SK-N-DZ (cell line): ENCODE results near the gene L3MBTL4.

Experiments
- DNase-seq: peaks from one replicate; pipeline ENCODE4 v3.0.0-alpha.2; 2015; ENCODE audit warnings: low spot score

L3MBTL4 gene

DNA sequence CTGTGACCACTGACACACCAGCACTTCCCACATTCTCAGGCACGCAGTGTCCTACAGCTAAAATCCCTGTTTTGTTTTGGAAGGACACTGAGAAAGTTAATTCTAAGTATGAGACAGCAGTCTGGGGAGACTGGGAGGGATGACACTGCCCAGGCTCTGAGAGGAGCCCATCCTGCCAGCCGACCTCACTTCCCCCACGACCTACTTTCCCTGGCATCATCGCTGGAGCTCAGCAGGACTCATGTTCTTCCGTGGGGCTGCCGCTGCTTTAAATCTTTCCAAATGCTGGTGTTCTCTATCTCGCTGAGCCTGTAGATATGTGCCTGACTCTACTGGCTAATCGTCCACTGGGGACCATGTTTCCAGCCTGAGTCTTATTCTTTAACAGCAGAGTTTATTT is 450.6 kb downstream of the L3MBTL4 start:
- no peak for DNase-seq

DNA sequence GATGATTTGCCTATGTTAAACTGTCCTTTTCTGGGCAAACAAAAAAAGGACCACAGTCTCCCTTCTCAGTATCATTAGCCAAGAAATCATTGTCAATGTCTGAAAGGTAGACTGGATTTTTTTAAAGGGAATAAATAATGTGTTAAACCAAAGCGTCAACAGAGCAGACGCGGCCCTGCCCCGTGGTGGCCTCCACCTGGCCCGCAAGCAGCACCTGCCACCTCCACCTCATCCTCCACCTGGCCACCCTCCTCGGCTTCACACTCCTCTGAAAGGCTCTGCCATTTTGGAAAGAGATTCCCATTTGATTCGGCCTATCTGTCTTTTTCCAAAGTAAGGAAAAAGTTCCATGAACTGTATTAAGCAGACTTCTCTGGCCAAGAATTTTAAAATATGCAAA is 451.4 kb downstream of the L3MBTL4 start:
- no peak for DNase-seq

DNA sequence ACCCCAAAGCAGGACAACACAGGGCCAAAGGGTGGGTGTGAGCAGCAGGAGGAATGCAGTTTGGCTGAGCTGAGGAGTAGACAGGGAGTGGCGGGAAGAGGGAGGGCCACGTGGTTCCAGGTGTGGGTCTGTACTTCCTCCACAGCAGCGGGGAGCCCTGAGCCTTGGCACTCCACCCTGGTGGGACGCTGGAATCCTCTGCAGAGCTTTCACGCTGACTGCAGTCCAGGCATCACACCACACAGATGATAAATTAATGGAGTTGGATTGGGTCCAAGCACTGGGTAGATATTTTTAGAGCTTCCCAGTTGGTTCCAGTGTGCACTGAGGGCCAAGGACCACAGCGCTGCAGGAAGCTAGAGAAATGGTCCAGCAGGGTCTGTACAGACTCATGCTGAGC is 452.3 kb downstream of the L3MBTL4 start:
- no peak for DNase-seq

DNA sequence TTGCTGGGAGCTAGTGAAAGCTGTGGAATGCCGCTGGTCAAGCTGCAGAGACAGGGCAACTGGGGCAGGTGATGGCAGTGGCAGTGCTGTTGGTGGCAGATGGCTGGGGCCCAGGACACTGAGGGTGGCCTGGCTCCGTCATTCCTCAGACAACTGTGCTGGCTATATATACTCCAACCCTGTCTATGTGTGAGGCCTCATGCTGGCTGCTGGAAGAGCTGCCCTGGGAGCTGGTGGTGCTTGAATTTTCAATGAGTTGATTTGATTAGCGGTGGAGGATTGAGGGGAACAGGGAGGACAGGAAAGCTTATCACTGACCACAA is 452.9 kb downstream of the L3MBTL4 start:
- DNase-seq = no peak

DNA sequence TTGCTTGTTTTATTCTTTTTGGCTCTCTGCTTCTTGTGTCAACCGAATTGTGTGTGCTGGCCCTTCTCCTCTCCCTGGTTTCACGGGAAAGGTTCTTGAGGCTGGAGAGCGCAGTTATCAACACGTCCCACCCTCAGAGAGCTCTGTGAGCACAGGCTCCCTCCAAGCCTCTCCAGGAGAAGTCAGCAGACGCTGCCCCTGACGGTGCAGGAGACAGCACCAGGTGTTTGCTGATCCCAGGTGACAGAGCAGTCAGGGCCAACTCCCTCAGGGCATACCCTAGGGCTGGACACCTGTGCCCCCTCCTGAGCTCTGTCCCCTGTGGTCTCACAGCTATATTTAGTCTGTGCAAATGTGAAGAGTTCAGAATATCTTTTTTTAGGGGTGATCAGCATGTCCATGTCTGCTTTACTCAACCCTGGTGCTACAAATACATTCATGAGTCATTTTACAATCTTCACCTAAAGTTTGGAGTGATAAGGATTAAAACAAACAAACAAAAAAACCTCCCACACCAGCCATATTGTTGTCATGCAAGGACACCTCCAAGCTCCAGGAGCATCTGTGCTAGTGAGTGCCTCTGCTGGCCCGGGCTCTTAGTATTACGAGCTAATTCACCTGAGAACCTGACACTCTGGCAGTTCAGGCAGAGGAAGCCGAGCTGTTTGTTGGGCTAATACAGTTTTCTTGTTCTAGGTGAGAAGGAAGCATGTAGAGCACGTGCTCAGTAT is 453.4 kb downstream of the L3MBTL4 start:
- no peak for DNase-seq

DNA sequence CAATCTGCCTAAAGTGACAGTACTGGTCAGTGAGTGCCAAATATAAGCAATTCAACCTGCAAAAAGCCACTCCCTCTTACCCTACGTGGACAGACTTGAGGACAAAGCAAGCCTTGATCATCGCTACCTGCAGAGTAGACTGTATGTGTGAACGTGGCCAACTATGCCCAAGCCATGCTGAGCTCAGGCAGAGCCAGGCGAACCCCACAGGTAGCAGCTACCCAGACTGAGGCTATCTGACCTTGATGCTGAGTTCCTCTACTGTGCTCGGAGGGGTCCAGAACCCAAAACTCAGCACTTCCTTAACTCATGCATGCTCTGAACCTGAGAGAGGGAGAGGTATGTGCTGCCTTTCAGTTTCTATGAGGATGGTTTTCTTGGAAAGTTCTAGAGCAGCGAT is 455.9 kb downstream of the L3MBTL4 start:
- DNase-seq = no peak

DNA sequence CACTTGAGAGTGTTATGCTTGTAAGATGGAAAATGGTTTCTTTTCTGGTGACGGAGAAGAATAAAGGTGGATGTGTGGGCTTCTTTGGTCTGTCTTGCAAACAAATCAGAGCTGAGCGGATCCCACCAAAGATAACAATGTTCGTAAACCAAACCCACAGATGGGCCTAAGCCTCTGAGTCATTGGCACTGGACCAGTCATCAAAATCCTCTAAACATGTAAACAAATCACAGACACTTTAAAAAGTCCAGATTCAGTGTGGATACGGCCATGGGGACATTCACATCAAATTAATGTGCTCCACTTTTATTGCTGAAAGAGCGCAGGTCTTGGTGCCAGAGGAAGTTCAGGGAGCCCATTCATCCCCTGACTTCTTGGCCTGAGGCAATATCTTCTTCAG is 458.9 kb downstream of the L3MBTL4 start:
- no peak for DNase-seq

DNA sequence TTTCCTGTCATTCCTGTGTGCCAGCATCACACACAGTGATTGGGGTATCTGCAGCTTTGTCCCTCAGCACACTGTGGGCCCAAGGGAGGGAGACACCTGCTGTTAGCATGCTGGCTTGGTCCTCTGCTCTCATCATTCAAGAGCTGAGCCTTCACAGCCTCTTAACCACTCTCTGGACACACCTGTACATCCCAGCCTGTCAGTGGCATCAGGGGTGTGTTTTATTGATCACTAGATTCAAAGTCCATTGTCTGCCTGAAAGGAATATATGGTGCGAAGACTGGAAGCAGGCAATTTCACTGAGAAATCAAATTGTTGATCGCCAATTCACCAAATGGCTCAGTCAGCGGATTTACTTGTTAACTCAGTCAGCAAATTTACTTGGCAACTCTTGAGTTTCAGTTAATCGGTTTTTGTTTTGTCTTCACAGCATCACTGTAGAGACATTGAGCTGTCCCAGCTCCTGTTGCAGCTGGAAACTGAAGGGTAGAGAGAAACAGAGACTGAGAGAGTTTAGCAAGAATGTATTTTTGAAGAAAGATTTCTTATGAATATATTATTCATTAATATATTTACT is 463.1 kb downstream of the L3MBTL4 start:
- DNase-seq = no peak

DNA sequence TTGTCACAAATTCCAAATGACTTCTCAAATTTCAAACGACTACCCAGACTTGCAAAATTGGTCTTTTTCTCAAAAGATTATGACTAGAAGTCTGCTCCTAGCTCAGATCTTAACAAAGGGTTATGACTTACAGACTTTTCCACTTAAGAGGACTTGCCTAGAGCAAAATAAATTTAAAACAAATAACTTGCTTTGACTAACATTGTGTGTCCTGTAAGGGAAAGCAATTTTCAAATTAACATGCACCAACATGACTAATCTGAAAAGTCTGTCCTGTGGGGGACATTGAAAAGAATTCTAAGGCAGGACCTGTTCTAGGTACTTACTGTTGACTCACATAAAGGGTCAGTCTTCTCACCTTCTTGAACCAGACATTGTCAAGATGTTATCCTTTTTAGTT is 465.9 kb downstream of the L3MBTL4 start:
- no peak for DNase-seq

DNA sequence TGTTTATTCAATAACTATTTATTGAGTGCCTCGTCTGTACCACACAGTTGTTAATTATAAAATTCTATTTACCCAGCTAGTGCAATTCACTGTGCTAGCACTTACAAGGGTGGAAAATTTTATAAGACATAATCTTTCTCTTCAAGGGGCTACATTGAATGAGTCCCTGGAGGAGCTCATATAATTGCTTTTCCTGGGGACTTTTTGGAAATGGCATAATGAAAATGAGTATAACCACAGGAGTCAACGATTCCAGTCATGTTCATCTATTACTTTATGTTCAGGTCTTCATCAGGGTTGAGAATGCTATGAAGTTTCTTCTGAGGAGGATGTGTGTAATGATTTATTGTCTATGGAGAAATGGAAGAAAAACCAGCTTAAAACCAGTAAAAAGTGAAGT is 466.5 kb downstream of the L3MBTL4 start:
- no peak for DNase-seq

DNA sequence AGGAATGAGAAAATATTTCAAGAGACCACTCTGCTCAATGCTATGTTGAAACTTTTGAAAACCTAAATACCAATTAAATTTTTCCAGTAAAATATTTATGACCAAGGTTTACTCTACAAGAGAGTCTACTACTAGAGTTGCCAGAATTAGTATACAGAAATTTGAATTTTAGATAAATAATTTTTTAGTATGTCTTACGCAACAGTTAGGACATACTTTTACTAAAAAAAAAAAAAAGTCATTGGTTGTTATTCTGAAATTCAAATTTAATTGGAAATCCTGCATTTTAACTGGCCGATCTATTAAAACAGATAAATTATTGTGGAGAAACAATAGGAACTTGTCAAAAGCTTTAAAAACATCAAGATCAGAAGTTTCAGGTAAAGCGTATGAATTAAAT is 470.3 kb downstream of the L3MBTL4 start:
- no peak for DNase-seq

DNA sequence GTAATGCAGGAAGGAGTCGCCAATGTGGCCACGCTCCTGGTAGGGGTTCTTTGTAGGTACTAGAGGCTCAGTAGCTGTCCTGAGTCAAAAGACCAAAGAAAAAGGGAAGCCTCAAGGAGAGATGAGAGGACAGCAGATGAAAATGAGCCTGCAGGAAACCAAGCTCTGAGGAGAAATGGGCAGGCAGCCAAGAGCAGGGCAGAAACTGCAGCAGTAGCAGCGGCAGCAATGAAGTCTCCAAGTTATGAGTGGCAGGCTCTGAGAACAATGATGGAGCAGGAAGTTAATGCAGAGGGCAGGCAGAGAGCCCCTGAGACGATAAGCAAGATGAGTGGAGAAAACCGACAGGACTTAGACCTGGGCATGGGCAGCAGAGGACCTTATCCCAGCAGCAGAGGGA is 471.2 kb downstream of the L3MBTL4 start:
- DNase-seq = no peak

DNA sequence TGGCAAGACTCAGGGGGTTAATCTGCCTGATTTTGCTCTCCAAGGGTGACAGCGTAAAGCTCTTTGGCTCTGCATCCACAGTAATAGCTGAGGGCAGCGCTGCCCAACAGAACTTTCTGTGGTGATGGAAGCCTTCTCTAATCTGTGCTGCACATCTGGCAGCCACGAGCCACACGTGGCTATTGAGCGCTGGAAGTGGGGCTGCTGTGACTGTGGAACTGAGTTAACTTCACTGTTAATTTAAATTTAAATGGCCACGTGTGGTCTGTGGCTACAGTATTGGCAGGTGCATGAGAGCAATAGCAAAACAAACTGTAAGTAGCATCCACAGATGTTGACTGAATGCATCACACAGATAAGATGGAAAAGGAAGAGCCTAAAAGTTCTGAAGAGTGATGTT is 472.1 kb downstream of the L3MBTL4 start:
- no peak for DNase-seq

DNA sequence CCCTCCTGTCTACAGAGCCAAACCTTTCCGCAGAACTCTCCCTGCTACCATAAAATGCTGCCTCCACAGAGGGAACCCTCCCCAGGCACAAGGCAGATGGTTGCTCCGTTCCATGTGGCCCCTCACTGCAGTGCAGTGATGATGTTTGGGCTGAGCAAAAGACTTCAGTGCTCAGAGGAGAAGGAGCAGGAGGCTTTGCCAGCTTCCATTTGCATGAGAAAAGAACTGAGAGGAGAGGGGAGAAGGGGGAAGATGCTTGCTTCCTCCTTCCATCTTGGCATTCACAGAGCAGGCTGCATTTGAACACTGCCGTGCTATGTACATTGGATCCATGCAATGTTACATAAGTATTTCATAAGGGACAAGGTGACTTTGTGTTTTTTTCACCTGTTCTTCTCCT is 472.8 kb downstream of the L3MBTL4 start:
- DNase-seq = no peak

DNA sequence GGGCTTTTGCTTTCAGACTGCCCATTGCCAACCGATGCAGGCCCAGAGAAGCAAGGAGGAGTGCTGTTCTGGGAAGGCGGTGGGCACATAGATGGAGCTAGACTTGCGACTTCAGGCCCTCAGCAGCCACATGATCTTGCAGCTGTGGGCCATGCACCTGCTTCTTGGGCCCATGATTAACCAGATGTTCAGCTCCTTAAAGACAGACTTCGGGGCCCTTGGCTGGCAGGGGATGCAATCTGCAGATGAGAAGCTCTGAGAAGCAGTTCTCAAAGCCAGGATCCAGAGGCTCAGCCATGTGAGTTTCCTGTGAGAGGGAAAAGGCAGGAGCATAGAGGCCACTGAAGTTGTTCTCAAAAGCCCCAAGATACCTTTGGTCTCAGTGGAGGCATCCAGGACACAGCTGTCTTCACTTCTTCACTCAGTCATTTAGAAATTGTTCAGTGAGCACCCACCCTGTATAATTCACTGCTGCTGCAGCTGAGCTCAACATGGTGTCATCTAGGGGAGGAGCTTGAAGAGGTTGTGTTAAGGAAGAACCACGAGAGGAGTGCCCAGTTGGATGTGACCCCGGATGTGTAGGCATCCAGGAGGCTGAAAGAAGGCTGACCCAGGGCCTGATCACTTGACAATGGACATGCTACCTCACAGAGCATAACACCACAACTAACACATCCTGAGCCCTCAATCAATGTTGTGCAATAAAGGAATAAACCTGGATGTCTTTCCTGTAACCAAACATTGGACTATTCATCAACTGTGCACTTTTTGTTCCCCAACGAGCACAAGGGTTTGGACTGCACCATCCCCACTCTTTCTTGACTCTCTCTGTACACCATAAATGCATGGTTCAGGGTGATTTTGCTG is 474.7 kb downstream of the L3MBTL4 start:
- DNase-seq = no peak

DNA sequence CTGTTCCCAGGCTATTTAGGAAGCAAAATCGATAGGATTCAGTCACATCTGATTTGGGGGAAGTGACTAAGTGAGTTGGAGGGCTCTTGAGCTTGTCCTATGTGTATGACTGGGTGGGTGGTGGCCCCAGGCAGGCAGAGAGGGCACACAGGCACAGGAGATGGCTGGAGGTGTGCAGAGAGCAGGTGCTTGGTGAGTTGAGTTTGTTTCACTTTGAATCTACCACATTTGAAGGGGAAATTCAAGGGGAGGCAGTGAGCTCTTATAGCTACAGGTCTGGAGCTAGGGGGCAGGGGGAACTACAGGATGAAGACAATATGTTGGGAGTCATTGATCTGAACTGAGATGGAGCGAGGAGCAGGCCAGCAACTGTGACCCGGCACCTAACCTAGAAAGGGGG is 476.9 kb downstream of the L3MBTL4 start:
- DNase-seq = no peak

DNA sequence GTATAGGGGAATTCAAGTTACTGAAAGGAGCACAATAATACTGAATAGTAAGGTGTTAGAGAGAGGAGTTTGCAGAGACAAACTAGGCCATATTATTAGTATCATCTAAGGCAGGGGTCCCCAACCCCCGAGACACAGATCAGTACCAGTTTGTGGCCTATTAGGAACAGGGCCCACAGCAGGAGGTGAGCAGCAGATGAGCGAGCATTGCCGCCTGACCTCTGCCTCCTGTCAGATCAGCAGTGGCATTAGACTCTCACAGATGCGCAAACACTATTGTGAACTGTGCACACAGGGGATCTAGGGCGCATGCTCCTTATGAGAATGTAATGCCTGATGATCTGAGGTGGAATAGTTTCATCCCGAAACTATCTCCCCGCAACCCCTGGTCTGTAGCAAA is 477.6 kb downstream of the L3MBTL4 start:
- DNase-seq = no peak

DNA sequence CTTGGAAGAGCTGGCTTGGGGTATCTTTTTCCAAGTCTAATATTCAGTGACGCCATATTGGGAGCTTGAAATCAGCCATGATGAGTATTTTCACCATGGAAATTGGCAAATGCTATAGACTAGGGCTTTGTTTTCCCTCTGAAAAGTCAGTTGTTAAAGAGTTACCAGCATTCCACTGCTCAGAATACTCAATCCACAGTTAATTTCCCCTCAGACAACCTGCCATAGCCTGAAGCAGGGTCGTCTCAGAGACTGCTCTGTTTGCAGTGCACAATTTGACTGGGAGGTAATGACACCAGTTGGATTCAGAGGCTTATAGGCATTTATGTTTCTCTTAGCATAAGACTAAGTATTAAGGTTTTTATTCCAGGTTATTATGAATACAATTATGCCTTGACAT is 483.9 kb downstream of the L3MBTL4 start:
- no peak for DNase-seq

DNA sequence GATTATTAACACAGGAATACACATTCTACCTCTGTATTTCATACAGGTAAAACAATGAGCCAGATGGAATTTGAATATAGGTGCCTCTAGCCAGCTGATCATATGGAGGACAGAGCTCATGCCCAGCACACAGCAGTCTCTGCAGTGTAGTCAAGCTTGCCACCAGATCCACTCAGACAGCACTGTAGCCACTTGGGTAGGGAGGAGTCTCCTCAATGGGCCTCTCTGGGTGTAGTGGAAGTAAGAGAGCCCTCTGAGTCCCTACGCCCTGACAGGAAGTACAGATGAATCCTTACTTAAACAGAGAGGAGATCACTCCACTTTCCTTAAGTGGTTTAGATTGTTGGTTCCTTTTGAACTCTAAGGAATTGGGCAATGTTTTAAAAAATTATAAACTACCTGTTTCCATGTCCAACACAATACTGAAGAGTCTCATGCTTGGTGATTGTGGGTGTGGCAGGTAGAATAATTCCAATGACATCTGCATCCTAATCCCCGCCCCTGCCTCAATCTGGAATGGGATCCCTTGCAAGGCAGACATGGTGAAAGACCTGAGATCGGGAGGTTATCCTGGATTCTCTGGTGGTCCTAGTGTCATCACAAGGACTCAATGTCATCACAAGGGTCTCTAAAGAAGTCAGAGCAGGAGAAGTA is 496.4 kb downstream of the L3MBTL4 start:
- no peak for DNase-seq

DNA sequence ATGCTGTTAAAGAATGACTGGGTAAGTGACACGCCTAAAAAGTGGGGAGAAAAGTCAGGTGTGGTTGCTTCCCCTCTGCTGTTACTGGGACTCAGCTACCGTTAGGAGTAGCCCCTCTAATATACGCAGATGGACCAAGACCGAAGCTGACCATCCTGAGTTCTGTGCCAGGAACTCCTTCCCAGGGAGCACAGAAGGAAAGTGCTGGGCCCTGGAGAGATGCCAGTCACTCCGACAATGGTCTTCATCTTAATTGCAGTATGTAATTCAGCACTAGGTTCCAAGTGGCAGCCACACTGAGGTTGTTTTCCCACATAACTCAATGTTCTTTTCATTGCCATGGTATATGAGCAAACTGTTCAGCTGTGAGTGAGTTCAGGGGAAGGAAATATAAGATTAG is 499.8 kb downstream of the L3MBTL4 start:
- no peak for DNase-seq

DNA sequence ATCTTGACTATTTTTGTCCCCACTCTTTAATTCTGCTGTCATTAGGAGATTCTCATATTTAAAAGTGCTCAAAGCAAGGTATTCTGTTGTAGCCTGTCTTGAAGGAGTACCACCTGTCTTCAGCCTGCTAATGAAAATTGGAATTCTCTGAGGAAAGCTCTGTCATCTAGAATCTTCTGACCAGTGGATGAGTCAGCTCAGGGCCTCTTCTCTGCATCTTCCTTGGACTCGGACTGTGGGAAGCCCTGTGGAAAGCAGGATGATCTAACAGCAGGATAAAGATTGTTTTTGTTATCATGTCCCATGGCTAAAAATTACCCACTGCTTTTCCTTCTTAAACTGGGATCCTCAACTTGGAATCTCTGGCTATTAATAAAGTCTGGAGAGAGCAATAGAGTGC is 500.7 kb downstream of the L3MBTL4 start:
- no peak for DNase-seq

DNA sequence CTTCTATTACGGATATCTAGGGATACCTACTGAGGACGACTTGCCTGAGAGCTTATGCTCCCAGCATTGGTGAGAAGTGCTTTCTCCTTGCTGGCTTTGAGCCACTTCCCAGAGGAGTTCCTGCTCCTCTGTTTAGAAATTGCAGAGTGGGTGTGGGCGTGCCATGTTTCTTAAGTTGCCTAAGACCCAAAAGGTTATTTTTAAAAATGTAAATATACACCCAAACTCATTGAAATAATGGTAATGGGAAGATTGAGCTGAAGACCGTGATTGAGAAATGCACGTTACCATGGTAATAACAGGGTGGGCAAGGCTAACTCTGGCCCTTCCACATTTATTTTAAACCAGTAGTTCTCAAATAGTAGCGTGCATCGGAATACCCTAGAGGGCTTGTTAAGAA is 502.1 kb downstream of the L3MBTL4 start:
- DNase-seq = no peak

DNA sequence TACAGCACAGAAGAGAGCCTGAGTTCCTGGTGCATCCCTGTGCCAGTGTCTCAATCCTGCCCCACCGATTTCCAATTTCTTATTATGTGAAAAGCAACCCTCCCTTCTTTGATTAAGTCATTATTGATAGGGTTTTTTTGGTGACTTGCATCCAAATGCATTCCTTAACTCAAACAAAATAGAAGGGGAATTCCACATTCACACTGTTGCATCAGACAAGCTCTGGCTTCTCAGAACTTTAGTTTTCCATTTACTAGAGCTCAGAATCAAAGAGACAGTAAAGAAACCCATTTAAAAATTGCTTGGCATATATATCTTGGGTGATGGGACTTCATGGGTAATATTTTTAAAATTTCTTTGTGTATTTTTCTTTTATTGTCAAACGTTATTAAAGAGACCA is 505.6 kb downstream of the L3MBTL4 start:
- DNase-seq = no peak
